K562 (cell line): Measurements from ENCODE around the gene NT5DC2.

Experiments used
- LARP7 ChIP-seq: fragments of 450-650 bp; IDR thresholded peaks from 2 replicates; pipeline ENCODE4 v1.6.1; 2016
- MCM5 ChIP-seq: fragments of 450-650 bp; IDR thresholded peaks from 2 replicates; pipeline ENCODE4 v1.6.1; 2016; ENCODE audit warnings: low read depth
- PATZ1 ChIP-seq: fragments of 250-450 bp; sonication (Bioruptor Pico); IDR thresholded peaks from 2 replicates; pipeline ENCODE4 v1.5.0; 2020; ENCODE audit warnings: mild to moderate bottlenecking, borderline replicate concordance
- POLR2A ChIP-seq: fragments of 450-650 bp; conservative IDR thresholded peaks from 2 replicates; pipeline ENCODE4 v1.6.1; 2016
- PRMT5 ChIP-seq: sonication (generic); formaldehyde crosslinking; IDR thresholded peaks from 2 replicates; pipeline ENCODE4 v1.5.0; 2020; ENCODE audit warnings: missing genetic modification reagents
- SPI1 ChIP-seq: IDR thresholded peaks from 2 replicates; pipeline ENCODE4 v1.6.1; 2011; ENCODE audit warnings: low read depth, low read length, control low read depth, borderline replicate concordance
- TAF1 ChIP-seq: IDR thresholded peaks from 2 replicates; pipeline ENCODE4 v1.6.1; 2011; ENCODE audit warnings: mild to moderate bottlenecking, low read length, moderate library complexity; ENCODE audit not compliant: insufficient read depth, control insufficient read depth, severe bottlenecking; ENCODE audit errors: extremely low read depth
- ZNF133 ChIP-seq: fragments of 250-450 bp; sonication (Bioruptor Pico); IDR thresholded peaks from 2 replicates; pipeline ENCODE4 v1.4.0; 2020; ENCODE audit warnings: mild to moderate bottlenecking
- ZNF431 ChIP-seq: sonication (generic); formaldehyde crosslinking; IDR thresholded peaks from 2 replicates; pipeline ENCODE4 v1.8.0; 2022; ENCODE audit warnings: mild to moderate bottlenecking, missing genetic modification reagents

GRCh38 chr3:52516509-52517195 is 17.0 kb downstream of the NT5DC2 start:
- TF ChIP-seq PRMT5: no peak
- TF ChIP-seq ZNF431 (CRISPR knock-in tag): no peak
- TF ChIP-seq ZNF133: no peak
- no peak for TF ChIP-seq LARP7
- TF ChIP-seq PATZ1 (CRISPR knock-in tag): no peak
- TF ChIP-seq SPI1: no peak
- TF ChIP-seq POLR2A: no peak
- TF ChIP-seq MCM5: no peak
- TF ChIP-seq TAF1: no peak
